ENCODE results near the gene LRRC40.

The LRRC40 gene

DNA sequence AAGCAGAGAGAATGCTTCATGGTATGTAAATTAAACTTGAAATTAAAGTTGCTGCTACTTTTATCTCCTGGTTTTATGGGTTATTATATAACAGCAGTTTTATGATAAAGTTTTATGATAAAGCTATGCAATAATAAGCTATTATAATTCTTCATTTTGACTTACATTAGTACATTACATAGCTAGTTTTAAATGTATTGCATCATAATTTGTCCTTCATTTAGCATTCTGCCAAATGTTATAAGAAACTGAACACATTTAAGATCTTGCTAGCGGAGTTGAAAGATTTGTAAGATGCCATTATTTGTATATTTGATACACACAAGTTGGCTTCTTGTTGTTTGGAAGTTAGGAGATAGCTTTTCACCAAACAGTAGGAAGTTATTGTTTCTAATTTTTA, 101.6 kb downstream of the LRRC40 start:
- no peak for DNase-seq

- no peak for DNase-seq
These were observed 103.6 kb downstream of the LRRC40 start for GRCh38 chr1:70101774-70102173.

GRCh38 chr1:70101231-70101630, 104.1 kb downstream of the LRRC40 start:
- no peak for DNase-seq
